CD4-positive, alpha-beta T cell (primary cell): ENCODE measurements around the gene STK32B. TPM values are rescaled to one million over a fixed set of nuclear protein-coding genes. Genes with fewer than 3 reads are reported as not detected.

ENCODE experiments used
- ATAC-seq: fragments of 200-7000 bp; cut with Tn5 transposase; one replicate; pipeline ENCODE4 v1.10.0; 2022; ENCODE audit warnings: mild to moderate bottlenecking; ENCODE audit not compliant: poor library complexity
- CTCF ChIA-PET: fragments of 350-600 bp; sonication (Branson Sonifier 250); formaldehyde crosslinking; loops from one replicate; lab custom pipeline; 2021; ENCODE audit warnings: antibody characterized with exemption, inconsistent platforms; lab: Charles Lee
- POLR2A ChIA-PET: fragments of 350-600 bp; sonication (Branson Sonifier 250); formaldehyde crosslinking; loops from one replicate; lab custom pipeline; 2021; ENCODE audit warnings: antibody characterized with exemption, inconsistent platforms; lab: Charles Lee
- DNase-seq, 14 experiments: peaks; one replicate each; pipeline ENCODE4 v3.0.0-alpha.2; 2013 to 2020; ENCODE audit warnings: mixed read lengths in 2 of 14
- H3K27ac ChIP-seq, 2 donors: one replicate each; pipeline versions ENCODE4 v1.5.1 to v1.7.0; 2013; ENCODE audit warnings: low read length in 2 of 2, low read depth in 1 of 2, mild to moderate bottlenecking in 1 of 2
- H3K27me3 ChIP-seq, 2 experiments: 1 replicate in 1 of 2; 2 replicates in 1 of 2; pipeline versions ENCODE4 v1.6.1 to v1.7.0; 2013; ENCODE audit warnings: low read length in 2 of 2, control low read depth in 1 of 2, mild to moderate bottlenecking in 1 of 2, moderate library complexity in 1 of 2; ENCODE audit not compliant: insufficient read depth in 2 of 2, control insufficient read depth in 1 of 2
- H3K36me3 ChIP-seq: one replicate; pipeline ENCODE4 v1.6.1; 2013; ENCODE audit warnings: low read length, control low read depth; ENCODE audit not compliant: insufficient read depth
- H3K4me1 ChIP-seq: one replicate; pipeline ENCODE4 v1.6.1; 2013; ENCODE audit warnings: low read length, control low read depth; ENCODE audit not compliant: insufficient read depth
- H3K4me3 ChIP-seq: one replicate; pipeline ENCODE4 v1.5.1; 2013; ENCODE audit warnings: mild to moderate bottlenecking, low read length, moderate library complexity
- H3K9me3 ChIP-seq, 2 experiments: 1 replicate in 1 of 2; 2 replicates in 1 of 2; pipeline versions ENCODE4 v1.6.1 to v1.7.0; 2013; ENCODE audit warnings: low read length in 2 of 2, mild to moderate bottlenecking in 2 of 2, control low read depth in 1 of 2, moderate library complexity in 1 of 2; ENCODE audit not compliant: control insufficient read depth in 1 of 2, insufficient read depth in 1 of 2
- H3K27ac Mint-ChIP-seq: one replicate; pipeline ENCODE4 v1.8.0; 2020; ENCODE audit warnings: mixed read lengths
- H3K27me3 Mint-ChIP-seq: one replicate; pipeline ENCODE4 v1.8.0; 2021; ENCODE audit warnings: mixed read lengths
- H3K36me3 Mint-ChIP-seq: one replicate; pipeline ENCODE4 v1.8.0; 2021; ENCODE audit warnings: low read depth, mixed read lengths
- H3K4me1 Mint-ChIP-seq: one replicate; pipeline ENCODE4 v1.8.0; 2021; ENCODE audit warnings: low read depth, mixed read lengths
- H3K4me3 Mint-ChIP-seq: one replicate; pipeline ENCODE4 v1.8.0; 2020; ENCODE audit warnings: mild to moderate bottlenecking, mixed read lengths
- H3K9me3 Mint-ChIP-seq: one replicate; pipeline ENCODE4 v1.8.0; 2020; ENCODE audit warnings: mixed read lengths
- CTCF ChIP-seq: fragments of 200-600 bp; IDR thresholded peaks from one replicate; pipeline ENCODE4 v1.8.0; 2022; ENCODE audit warnings: antibody characterized with exemption, mild to moderate bottlenecking
- intact Hi-C, 2 experiments: fragments of 100-400 bp; cut with DNase I in 1 of 2; cut with micrococcal nuclease in 1 of 2; formaldehyde crosslinking; loops; one replicate each; pipeline versions ENCODE4 v1.15.1 to v1.9.0; 2023 to 2025; cut with DNase I, micrococcal nuclease
- total RNA-seq, 174 experiments: library from RNA in 2 of 174; stranded (reverse) in 2 of 174; gene quantifications; one replicate each; pipeline ENCODE4 v1.2.3 and lab custom pipeline; 2021 to 2026

STK32B gene
- total RNA-seq, 2 experiments from 2014 or later, result not detected

- no peaks in the 10 kb centered on the region for H3K4me1 ChIP-seq
- intact Hi-C loops, result no loop called here
- DNase-seq (no peak), ATAC-seq (no peak)
- Mint-ChIP-seq H3K4me1 (no peaks in the 10 kb centered on the region), H3K36me3 (no peaks in the 10 kb centered on the region), H3K27me3 (no peaks in the 10 kb centered on the region), H3K4me3 (no peak overlapping the region), H3K27ac (no peak overlapping the region), H3K9me3 (no peaks in the 10 kb centered on the region)
- TF ChIP-seq CTCF, result no peak
- H3K9me3 ChIP-seq, result no peaks in the 10 kb centered on the region
- ChIA-PET CTCF (no interaction called here), POLR2A (no interaction called here)
- no peaks in the 10 kb centered on the region for H3K36me3 ChIP-seq
- H3K4me3 ChIP-seq, result no peak overlapping the region
- no peaks in the 10 kb centered on the region for H3K27me3 ChIP-seq
- no peak overlapping the region for H3K27ac ChIP-seq
These were observed 216.1 kb downstream of the STK32B start for GRCh38 chr4:5267408-5267807.

DNA sequence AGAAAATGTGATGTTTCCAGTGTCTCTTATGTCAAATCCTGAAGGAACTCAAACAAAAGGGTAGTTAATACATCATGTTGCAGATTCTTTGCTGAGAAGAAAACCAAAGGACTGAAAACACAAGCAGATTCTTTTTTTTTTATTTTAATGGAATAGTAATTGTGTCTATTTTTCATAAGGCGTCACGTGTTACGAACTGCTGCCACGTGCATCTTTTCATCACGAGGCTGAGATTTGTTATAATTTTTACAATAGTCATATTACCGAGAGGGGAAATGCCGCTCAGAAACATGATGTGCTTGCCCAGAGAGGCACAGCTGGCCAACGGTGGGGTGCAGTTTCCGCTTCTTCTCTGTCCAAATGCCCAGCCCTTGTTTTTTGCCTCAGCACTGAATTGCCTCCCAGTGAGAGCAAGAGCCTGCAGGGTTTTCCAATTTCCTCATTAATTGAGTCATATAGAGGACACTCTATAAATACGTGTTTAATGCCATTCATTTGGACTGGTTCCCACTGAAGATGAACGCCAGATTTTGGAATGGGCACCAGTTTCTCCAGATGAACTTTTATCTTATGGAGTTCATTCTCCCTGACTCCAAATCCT lies 225.3 kb downstream of the STK32B start:
- intact Hi-C loops, result no loop called here
- H3K4me3 Mint-ChIP-seq, result no peak overlapping the region
- H3K27me3 Mint-ChIP-seq, result no peaks in the 10 kb centered on the region
- no peak overlapping the region for H3K27ac Mint-ChIP-seq
- no peak overlapping the region for H3K4me3 ChIP-seq
- ATAC-seq, result no peak
- TF ChIP-seq CTCF, result no peak
- no peaks in the 10 kb centered on the region for H3K4me1 ChIP-seq
- ChIA-PET CTCF (no interaction called here), POLR2A (no interaction called here)
- no peaks in the 10 kb centered on the region for H3K36me3 Mint-ChIP-seq
- no peak overlapping the region for H3K27ac ChIP-seq
- no peaks in the 10 kb centered on the region for H3K27me3 ChIP-seq
- H3K4me1 Mint-ChIP-seq, result no peaks in the 10 kb centered on the region
- H3K9me3 ChIP-seq, result peaks cover 0 to 4% of the 10 kb centered on the region in 2 experiments
- no peaks in the 10 kb centered on the region for H3K36me3 ChIP-seq
- DNase-seq, result no peak
- peaks cover 2% of the 10 kb centered on the region for H3K9me3 Mint-ChIP-seq

DNA sequence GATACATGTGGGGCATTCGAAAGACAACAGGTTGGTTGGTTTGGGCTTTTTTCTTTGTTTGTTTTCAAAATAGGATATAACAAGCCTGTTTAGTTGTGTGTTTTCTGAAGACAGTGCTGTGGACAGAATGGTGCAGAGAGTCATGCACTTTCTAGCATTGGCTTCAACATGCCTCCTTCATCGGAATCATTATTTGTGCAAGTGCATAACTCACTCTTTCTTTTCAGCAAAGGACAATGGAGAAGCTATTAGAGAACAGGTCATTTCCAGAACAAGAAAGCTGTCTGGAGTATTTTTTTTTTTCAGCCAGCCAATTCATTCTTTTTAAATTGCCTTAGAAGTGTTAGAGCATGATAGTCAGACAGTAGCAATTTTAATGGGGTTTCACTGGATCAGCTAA lies 225.8 kb downstream of the STK32B start:
- TF ChIP-seq CTCF, result no peak
- Mint-ChIP-seq H3K36me3 (no peaks in the 10 kb centered on the region), H3K27ac (no peak overlapping the region), H3K4me3 (no peak overlapping the region), H3K9me3 (peaks cover 2% of the 10 kb centered on the region), H3K27me3 (no peaks in the 10 kb centered on the region), H3K4me1 (no peaks in the 10 kb centered on the region)
- no peak for DNase-seq
- Histone ChIP-seq H3K4me1 (no peaks in the 10 kb centered on the region), H3K9me3 (peaks cover 0 to 4% of the 10 kb centered on the region in 2 experiments), H3K36me3 (no peaks in the 10 kb centered on the region), H3K27me3 (no peaks in the 10 kb centered on the region), H3K27ac (no peak overlapping the region), H3K4me3 (no peak overlapping the region)
- ChIA-PET POLR2A (no interaction called here), CTCF (no interaction called here)
- ATAC-seq, result no peak
- intact Hi-C loops, result no loop called here
